SK-N-SH treated with all-trans-retinoic acid at 6 μM for 48 hours (cell line): ENCODE results near the gene NMRK2.

Experiments
- ZFP30 ChIP-seq: fragments of 450-650 bp; formaldehyde crosslinking; IDR thresholded peaks from 2 replicates; pipeline ENCODE4 v1.5.0; 2022; ENCODE audit warnings: mild to moderate bottlenecking, moderate library complexity
- TF ChIP-seq, protein P1 (sequence below): fragments of 250-450 bp; sonication (Bioruptor Pico); IDR thresholded peaks from 2 replicates; pipeline ENCODE4 v1.8.0; 2021; ENCODE audit warnings: low read depth, mild to moderate bottlenecking, moderate library complexity, borderline replicate concordance
- TF ChIP-seq, protein P2 (sequence below): fragments of 250-450 bp; sonication (Bioruptor Pico); IDR thresholded peaks from 2 replicates; pipeline ENCODE4 v1.8.0; 2020; ENCODE audit warnings: mild to moderate bottlenecking, moderate library complexity, borderline replicate concordance

GRCh38 chr19:3970808-3971598, 38.1 kb downstream of the NMRK2 start, which contains the start of gene DAPK3:
- no peak for TF ChIP-seq ZFP30 (CRISPR knock-in tag)
- TF ChIP-seq, protein P1, sequence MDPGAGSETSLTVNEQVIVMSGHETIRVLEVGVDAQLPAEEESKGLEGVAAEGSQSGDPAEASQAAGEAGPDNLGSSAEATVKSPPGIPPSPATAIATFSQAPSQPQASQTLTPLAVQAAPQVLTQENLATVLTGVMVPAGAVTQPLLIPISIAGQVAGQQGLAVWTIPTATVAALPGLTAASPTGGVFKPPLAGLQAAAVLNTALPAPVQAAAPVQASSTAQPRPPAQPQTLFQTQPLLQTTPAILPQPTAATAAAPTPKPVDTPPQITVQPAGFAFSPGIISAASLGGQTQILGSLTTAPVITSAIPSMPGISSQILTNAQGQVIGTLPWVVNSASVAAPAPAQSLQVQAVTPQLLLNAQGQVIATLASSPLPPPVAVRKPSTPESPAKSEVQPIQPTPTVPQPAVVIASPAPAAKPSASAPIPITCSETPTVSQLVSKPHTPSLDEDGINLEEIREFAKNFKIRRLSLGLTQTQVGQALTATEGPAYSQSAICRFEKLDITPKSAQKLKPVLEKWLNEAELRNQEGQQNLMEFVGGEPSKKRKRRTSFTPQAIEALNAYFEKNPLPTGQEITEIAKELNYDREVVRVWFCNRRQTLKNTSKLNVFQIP (CRISPR knock-in tag), result no peak
- TF ChIP-seq, protein P2, sequence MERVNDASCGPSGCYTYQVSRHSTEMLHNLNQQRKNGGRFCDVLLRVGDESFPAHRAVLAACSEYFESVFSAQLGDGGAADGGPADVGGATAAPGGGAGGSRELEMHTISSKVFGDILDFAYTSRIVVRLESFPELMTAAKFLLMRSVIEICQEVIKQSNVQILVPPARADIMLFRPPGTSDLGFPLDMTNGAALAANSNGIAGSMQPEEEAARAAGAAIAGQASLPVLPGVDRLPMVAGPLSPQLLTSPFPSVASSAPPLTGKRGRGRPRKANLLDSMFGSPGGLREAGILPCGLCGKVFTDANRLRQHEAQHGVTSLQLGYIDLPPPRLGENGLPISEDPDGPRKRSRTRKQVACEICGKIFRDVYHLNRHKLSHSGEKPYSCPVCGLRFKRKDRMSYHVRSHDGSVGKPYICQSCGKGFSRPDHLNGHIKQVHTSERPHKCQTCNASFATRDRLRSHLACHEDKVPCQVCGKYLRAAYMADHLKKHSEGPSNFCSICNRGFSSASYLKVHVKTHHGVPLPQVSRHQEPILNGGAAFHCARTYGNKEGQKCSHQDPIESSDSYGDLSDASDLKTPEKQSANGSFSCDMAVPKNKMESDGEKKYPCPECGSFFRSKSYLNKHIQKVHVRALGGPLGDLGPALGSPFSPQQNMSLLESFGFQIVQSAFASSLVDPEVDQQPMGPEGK (CRISPR knock-in tag), result no peak
